ENCODE data around the gene TRAP1.
A peak's percentile ranks its signal among the peaks of the same experiment; 100 is the strongest.

The TRAP1 gene

GRCh38 chr16:3706253-3707012 lies 10.9 kb downstream of the TRAP1 start:
- DNase-seq = no peak

GRCh38 chr16:3702082-3702481 lies 15.2 kb downstream of the TRAP1 start:
- no peak for DNase-seq

GRCh38 chr16:3701531-3701930 lies 15.8 kb downstream of the TRAP1 start:
- no peak for DNase-seq

- DNase-seq = no peak
Observed at GRCh38 chr16:3698941-3699340, 18.4 kb downstream of the TRAP1 start.

GRCh38 chr16:3696425-3697218 lies 20.7 kb downstream of the TRAP1 start:
- no peak for DNase-seq

GRCh38 chr16:3695610-3696369 lies 21.5 kb downstream of the TRAP1 start:
- DNase-seq = no peak

GRCh38 chr16:3694051-3694450 lies 23.3 kb downstream of the TRAP1 start:
- no peak for DNase-seq

GRCh38 chr16:3691761-3692160 lies 25.6 kb downstream of the TRAP1 start:
- DNase-seq = no peak

- no peak for DNase-seq
Observed at GRCh38 chr16:3690980-3691720, 26.2 kb downstream of the TRAP1 start.

- peak; percentile 88 for DNase-seq
Observed at GRCh38 chr16:3690470-3690928, 26.8 kb downstream of the TRAP1 start.

GRCh38 chr16:3689731-3690130 lies 27.6 kb downstream of the TRAP1 start:
- no peak for DNase-seq

GRCh38 chr16:3687792-3688191 lies 29.5 kb downstream of the TRAP1 start:
- no peak for DNase-seq

GRCh38 chr16:3687021-3687420 lies 30.3 kb downstream of the TRAP1 start:
- DNase-seq = no peak

GRCh38 chr16:3681206-3681605 lies 36.1 kb downstream of the TRAP1 start:
- no peak for DNase-seq

- DNase-seq = no peak
Observed at GRCh38 chr16:3677994-3678393, 39.3 kb downstream of the TRAP1 start.

GRCh38 chr16:3675601-3676130 lies 41.7 kb downstream of the TRAP1 start:
- no peak for DNase-seq

- no peak for DNase-seq
Observed at GRCh38 chr16:3674513-3675295, 42.6 kb downstream of the TRAP1 start.

GRCh38 chr16:3673676-3674377 lies 43.5 kb downstream of the TRAP1 start:
- DNase-seq = no peak

- DNase-seq = no peak
Observed at GRCh38 chr16:3673201-3673600, 44.1 kb downstream of the TRAP1 start.

GRCh38 chr16:3672571-3673041 lies 44.7 kb downstream of the TRAP1 start:
- DNase-seq = no peak

- no peak for DNase-seq
Observed at GRCh38 chr16:3671424-3671823, 45.9 kb downstream of the TRAP1 start.
